OCI-LY3 (cell line): Measurements from ENCODE around the gene ZNF326.
"Not testable (repeated sequence)": the region's sequence is repeated elsewhere in the genome, so short reads cannot be mapped to it uniquely, and the experiment has no call there.

ENCODE experiments used
- H2AFZ ChIP-seq: fragments of 200-600, 300-600 bp; shearing (Covaris generic); 2 replicates; pipeline ENCODE4 v1.6.0; 2014; ENCODE audit warnings: antibody characterized with exemption, low read depth, low read length
- H3K27ac ChIP-seq: fragments of 200-600, 300-600 bp; sonication (generic); 2 replicates; pipeline ENCODE4 v1.5.1; 2014; ENCODE audit warnings: mild to moderate bottlenecking, low read length, moderate library complexity, mixed read lengths
- H3K27me3 ChIP-seq: fragments of 200-600, 300-600 bp; sonication (generic); 2 replicates; pipeline ENCODE4 v1.6.1; 2014; ENCODE audit warnings: low read depth, low read length, mixed read lengths
- H3K36me3 ChIP-seq: fragments of 200-600, 300-600 bp; sonication (generic); replicated peaks from 2 replicates; pipeline ENCODE3; 2014; ENCODE audit warnings: low read depth, low read length, mixed read lengths
- H3K4me1 ChIP-seq: fragments of 300-600, 200-600 bp; sonication (generic); 2 replicates; pipeline ENCODE4 v1.6.1; 2014; ENCODE audit warnings: low read length, mixed read lengths
- H3K4me2 ChIP-seq: fragments of 200-600, 300-600 bp; sonication (generic); 2 replicates; pipeline ENCODE4 v1.6.1; 2014; ENCODE audit warnings: low read length, mixed read lengths
- H3K4me3 ChIP-seq: fragments of 300-600, 200-600 bp; sonication (generic); 2 replicates; pipeline ENCODE4 v1.5.1; 2014; ENCODE audit warnings: antibody characterized with exemption, mild to moderate bottlenecking, low read length, moderate library complexity
- H3K79me2 ChIP-seq: fragments of 300-600, 200-600 bp; shearing (Covaris generic); 2 replicates; pipeline ENCODE4 v1.6.1; 2014; ENCODE audit warnings: mild to moderate bottlenecking, low read length, mixed read lengths
- H3K9ac ChIP-seq: fragments of 300-600, 200-600 bp; shearing (Covaris generic); 2 replicates; pipeline ENCODE4 v1.6.0; 2014; ENCODE audit warnings: mild to moderate bottlenecking, low read length, moderate library complexity
- H3K9me3 ChIP-seq: fragments of 200-600, 300-600 bp; shearing (Covaris generic); 2 replicates; pipeline ENCODE4 v1.6.1; 2014; ENCODE audit warnings: low read length, mixed read lengths; ENCODE audit not compliant: insufficient read depth
- H4K20me1 ChIP-seq: fragments of 200-600, 300-600 bp; sonication (generic); 2 replicates; pipeline ENCODE4 v1.6.1; 2016; ENCODE audit warnings: low read length, mixed read lengths; ENCODE audit not compliant: insufficient read depth
- EZH2phosphoT487 ChIP-seq: fragments of 200-600 bp; shearing (Covaris generic); IDR thresholded peaks from 2 replicates; pipeline ENCODE4 v1.6.1; 2018; ENCODE audit warnings: antibody characterized with exemption, mixed run types, low read depth
- TF ChIP-seq, protein P1 (sequence below): fragments of 200-600, 300-600 bp; sonication (generic); IDR thresholded peaks from 2 replicates; pipeline ENCODE4 v1.5.1; 2014; ENCODE audit warnings: antibody characterized with exemption, low read length, low read depth

Gene ZNF326

GRCh38 chr1:89996450-89997110, 1.7 kb downstream of the ZNF326 start:
- Histone ChIP-seq H3K79me2 (peaks cover 64% of the 10 kb centered on the region), H3K4me3 (peak overlapping the region; percentile 83), H4K20me1 (peaks cover 27% of the 10 kb centered on the region), H3K9me3 (no peaks in the 10 kb centered on the region), H3K27me3 (no peaks in the 10 kb centered on the region), H2AFZ (no peak overlapping the region), H3K27ac (no peak overlapping the region), H3K4me2 (peak overlapping the region; percentile 75), H3K4me1 (peaks cover 11% of the 10 kb centered on the region), H3K36me3 (peaks cover 6% of the 10 kb centered on the region), H3K9ac (peak overlapping the region; percentile 83; the same call in 1 of the 2 replicates)
- no peak for TF ChIP-seq EZH2phosphoT487
- TF ChIP-seq, protein P1, sequence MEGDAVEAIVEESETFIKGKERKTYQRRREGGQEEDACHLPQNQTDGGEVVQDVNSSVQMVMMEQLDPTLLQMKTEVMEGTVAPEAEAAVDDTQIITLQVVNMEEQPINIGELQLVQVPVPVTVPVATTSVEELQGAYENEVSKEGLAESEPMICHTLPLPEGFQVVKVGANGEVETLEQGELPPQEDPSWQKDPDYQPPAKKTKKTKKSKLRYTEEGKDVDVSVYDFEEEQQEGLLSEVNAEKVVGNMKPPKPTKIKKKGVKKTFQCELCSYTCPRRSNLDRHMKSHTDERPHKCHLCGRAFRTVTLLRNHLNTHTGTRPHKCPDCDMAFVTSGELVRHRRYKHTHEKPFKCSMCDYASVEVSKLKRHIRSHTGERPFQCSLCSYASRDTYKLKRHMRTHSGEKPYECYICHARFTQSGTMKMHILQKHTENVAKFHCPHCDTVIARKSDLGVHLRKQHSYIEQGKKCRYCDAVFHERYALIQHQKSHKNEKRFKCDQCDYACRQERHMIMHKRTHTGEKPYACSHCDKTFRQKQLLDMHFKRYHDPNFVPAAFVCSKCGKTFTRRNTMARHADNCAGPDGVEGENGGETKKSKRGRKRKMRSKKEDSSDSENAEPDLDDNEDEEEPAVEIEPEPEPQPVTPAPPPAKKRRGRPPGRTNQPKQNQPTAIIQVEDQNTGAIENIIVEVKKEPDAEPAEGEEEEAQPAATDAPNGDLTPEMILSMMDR: no peak

GRCh38 chr1:89997152-89997551, 2.2 kb downstream of the ZNF326 start:
- peak overlapping the region; percentile 75; the same call in 1 of the 2 replicates for H3K4me2 ChIP-seq
- H3K9me3 ChIP-seq, H3K9ac ChIP-seq, H3K36me3 ChIP-seq, H3K4me3 ChIP-seq, H3K27ac ChIP-seq, H3K27me3 ChIP-seq, H2AFZ ChIP-seq: not testable (repeated sequence)
- peaks cover 27% of the 10 kb centered on the region for H4K20me1 ChIP-seq
- H3K79me2 ChIP-seq: peaks cover 69% of the 10 kb centered on the region
- peaks cover 10% of the 10 kb centered on the region for H3K4me1 ChIP-seq

- no peak overlapping the region for H3K4me3 ChIP-seq
- TF ChIP-seq, protein P1: no peak
- no peak for TF ChIP-seq EZH2phosphoT487
- H3K79me2 ChIP-seq: peaks cover 71% of the 10 kb centered on the region
- no peak overlapping the region for H2AFZ ChIP-seq
- H3K36me3 ChIP-seq: peaks cover 6% of the 10 kb centered on the region
- no peak overlapping the region for H3K27ac ChIP-seq
- H3K9ac ChIP-seq: no peak overlapping the region
- peaks cover 27% of the 10 kb centered on the region for H4K20me1 ChIP-seq
- H3K4me2 ChIP-seq: no peak overlapping the region
- H3K4me1 ChIP-seq: peaks cover 10% of the 10 kb centered on the region
- H3K9me3 ChIP-seq: no peaks in the 10 kb centered on the region
- H3K27me3 ChIP-seq: no peaks in the 10 kb centered on the region
These were observed 3.4 kb downstream of the ZNF326 start for GRCh38 chr1:89998306-89998705.

- no peaks in the 10 kb centered on the region for H3K9me3 ChIP-seq
- no peak overlapping the region for H2AFZ ChIP-seq
- peaks cover 6% of the 10 kb centered on the region for H3K36me3 ChIP-seq
- H3K27me3 ChIP-seq: no peaks in the 10 kb centered on the region
- peaks cover 77% of the 10 kb centered on the region for H3K79me2 ChIP-seq
- TF ChIP-seq EZH2phosphoT487: no peak
- TF ChIP-seq, protein P1: no peak
- H3K27ac ChIP-seq: no peak overlapping the region
- H3K4me1 ChIP-seq: peaks cover 10% of the 10 kb centered on the region
- no peak overlapping the region for H3K4me2 ChIP-seq
- H3K9ac ChIP-seq: no peak overlapping the region
- H3K4me3 ChIP-seq: no peak overlapping the region
- peaks cover 29% of the 10 kb centered on the region for H4K20me1 ChIP-seq
These were observed 4.3 kb downstream of the ZNF326 start for GRCh38 chr1:89999208-89999607.
